ENCODE data around the gene LLPH. TPM values are rescaled to one million over a fixed set of nuclear protein-coding genes. Genes with fewer than 3 reads are reported as not detected.
A peak's percentile ranks its signal among the peaks of the same experiment; 100 is the strongest.

The LLPH gene
- total RNA-seq, 1 donor from 2014 or later, result 3.9 TPM

DNA sequence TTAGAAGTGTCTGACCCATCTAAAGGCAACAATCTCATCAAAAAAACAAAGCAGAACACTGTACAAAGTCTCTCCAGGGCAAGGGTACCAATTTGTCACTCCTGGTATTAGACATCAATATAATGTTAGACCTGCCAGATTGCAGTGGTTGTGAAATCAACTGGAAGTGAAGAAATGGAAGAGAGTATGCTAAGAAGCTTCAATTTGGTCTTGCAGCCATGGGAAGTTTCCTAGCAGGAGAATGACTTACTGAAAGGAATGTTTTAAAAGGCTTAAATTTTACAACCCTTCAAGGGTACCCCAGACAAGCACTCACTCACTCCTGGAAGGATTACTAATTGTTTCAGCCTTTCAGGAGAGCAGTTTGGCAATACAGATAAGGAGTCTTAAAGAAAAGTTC lies 18.9 kb downstream of the LLPH start:
- intact Hi-C loops (cut with DNase I), result no loop called here
- no peak for DNase-seq (ENCODE audit: extremely low spot score in 2 of 2)
- Histone ChIP-seq H3K9me3 (no peaks in the 10 kb centered on the region), H3K36me3 (no peaks in the 10 kb centered on the region), H3K27ac (no peak overlapping the region), H3K27me3 (no peaks in the 10 kb centered on the region), H3K4me3 (no peak overlapping the region), H3K4me1 (no peaks in the 10 kb centered on the region)
- TF ChIP-seq POLR2A (IDR thresholded peaks at IDR 0.05) (no peak), POLR2AphosphoS5 (IDR thresholded peaks at IDR 0.05; ENCODE audit: insufficient read depth in 1 of 2, low read depth in 1 of 2) (no peak)
- TF ChIP-seq, protein P1, sequence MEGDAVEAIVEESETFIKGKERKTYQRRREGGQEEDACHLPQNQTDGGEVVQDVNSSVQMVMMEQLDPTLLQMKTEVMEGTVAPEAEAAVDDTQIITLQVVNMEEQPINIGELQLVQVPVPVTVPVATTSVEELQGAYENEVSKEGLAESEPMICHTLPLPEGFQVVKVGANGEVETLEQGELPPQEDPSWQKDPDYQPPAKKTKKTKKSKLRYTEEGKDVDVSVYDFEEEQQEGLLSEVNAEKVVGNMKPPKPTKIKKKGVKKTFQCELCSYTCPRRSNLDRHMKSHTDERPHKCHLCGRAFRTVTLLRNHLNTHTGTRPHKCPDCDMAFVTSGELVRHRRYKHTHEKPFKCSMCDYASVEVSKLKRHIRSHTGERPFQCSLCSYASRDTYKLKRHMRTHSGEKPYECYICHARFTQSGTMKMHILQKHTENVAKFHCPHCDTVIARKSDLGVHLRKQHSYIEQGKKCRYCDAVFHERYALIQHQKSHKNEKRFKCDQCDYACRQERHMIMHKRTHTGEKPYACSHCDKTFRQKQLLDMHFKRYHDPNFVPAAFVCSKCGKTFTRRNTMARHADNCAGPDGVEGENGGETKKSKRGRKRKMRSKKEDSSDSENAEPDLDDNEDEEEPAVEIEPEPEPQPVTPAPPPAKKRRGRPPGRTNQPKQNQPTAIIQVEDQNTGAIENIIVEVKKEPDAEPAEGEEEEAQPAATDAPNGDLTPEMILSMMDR (IDR thresholded peaks at IDR 0.05), result no peak

DNA sequence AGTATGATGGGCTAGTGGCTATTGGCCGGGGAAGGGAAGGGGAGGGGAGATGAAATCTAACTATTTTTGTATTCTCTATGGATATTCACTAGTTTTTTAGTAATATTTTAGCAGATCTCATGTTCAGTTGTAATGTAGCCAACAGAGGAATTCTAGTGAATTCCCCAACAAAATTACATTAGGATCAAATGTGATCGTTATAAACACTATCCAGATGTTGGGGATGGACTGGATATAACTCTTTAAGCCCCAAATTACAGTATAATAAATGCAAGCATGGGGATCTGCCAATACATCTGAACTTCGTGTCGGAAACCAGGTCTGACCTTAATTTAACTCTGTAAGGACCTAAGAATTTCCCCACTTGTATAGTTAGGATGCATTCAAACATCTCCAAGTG lies 21.5 kb downstream of the LLPH start:
- intact Hi-C loops (cut with DNase I), result loop anchor here (10.0 kb wide), 1 partner anchor 1224 kb away; no protein-coding TSS in a partner anchor
- TF ChIP-seq, protein P1 (IDR thresholded peaks at IDR 0.05), result no peak
- TF ChIP-seq POLR2A (IDR thresholded peaks at IDR 0.05), result no peak
- TF ChIP-seq POLR2AphosphoS5 (IDR thresholded peaks at IDR 0.05; ENCODE audit: insufficient read depth in 1 of 2, low read depth in 1 of 2), result no peak
- no peak for DNase-seq (ENCODE audit: extremely low spot score in 2 of 2)
- H3K36me3 ChIP-seq, result no peaks in the 10 kb centered on the region
- H3K27ac ChIP-seq, result no peak overlapping the region
- no peaks in the 10 kb centered on the region for H3K27me3 ChIP-seq
- H3K4me1 ChIP-seq, result no peaks in the 10 kb centered on the region
- H3K9me3 ChIP-seq, result no peaks in the 10 kb centered on the region
- no peak overlapping the region for H3K4me3 ChIP-seq

DNA sequence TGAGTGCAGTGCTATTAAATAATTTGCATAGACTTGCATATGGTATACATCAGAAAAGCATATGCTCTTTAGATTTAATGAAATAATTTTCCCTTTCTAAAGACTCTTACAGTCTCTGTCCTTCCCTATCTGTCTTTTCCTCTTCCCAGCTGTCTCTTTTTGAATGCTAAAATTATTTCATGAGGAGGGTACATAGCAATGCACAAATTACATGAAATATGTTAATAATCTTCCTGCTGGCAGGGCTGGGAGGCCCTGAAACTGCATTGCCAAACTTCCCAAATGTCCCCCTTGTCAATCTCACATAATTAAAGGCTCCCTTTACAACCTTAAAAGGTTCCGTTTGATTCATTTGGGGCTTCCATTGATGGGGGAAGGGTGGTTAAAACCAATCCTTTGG lies 22.2 kb downstream of the LLPH start:
- Histone ChIP-seq H3K4me1 (no peaks in the 10 kb centered on the region), H3K9me3 (no peaks in the 10 kb centered on the region), H3K4me3 (no peak overlapping the region), H3K27ac (no peak overlapping the region), H3K27me3 (no peaks in the 10 kb centered on the region), H3K36me3 (no peaks in the 10 kb centered on the region)
- intact Hi-C loops (cut with DNase I), result loop anchor here (10.0 kb wide), 1 partner anchor 1224 kb away; no protein-coding TSS in a partner anchor
- no peak for DNase-seq (ENCODE audit: extremely low spot score in 2 of 2)
- TF ChIP-seq POLR2A (IDR thresholded peaks at IDR 0.05) (no peak), POLR2AphosphoS5 (IDR thresholded peaks at IDR 0.05; ENCODE audit: insufficient read depth in 1 of 2, low read depth in 1 of 2) (no peak)
- TF ChIP-seq, protein P1 (IDR thresholded peaks at IDR 0.05), result no peak

DNA sequence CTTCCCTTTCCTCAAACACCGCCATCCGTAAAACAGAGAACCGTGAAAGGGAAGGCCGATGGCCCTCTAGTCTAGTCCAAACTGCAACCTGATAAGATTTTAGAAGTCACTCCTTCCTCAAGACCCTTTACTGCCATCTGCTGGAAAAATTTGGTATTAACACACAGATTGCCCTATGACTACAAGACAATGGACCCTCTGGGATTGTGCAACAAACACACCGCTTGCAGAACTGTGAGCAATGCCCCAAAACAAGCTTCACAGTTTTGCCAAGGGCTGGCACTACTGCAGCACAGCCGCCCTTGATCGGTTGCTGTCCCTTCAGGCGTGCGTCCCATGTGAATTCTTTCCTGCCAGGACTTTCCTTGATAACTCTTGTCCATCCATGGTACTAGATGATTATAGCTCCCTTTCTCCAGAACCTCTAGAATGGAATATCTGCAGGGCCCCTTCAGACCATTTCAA lies 23.1 kb downstream of the LLPH start:
- intact Hi-C loops (cut with DNase I), result loop anchor here (10.0 kb wide), 1 partner anchor 1223 kb away; no protein-coding TSS in a partner anchor
- no peak for DNase-seq (ENCODE audit: extremely low spot score in 2 of 2)

More for the DNA sequence above, 23.1 kb downstream of the LLPH start:
- no peaks in the 10 kb centered on the region for H3K27me3 ChIP-seq
- TF ChIP-seq, protein P1 (IDR thresholded peaks at IDR 0.05), result peak; percentile 50 to 79 (median 75)
- no peak for TF ChIP-seq POLR2A (IDR thresholded peaks at IDR 0.05)
- no peak for TF ChIP-seq POLR2AphosphoS5 (IDR thresholded peaks at IDR 0.05; ENCODE audit: insufficient read depth in 1 of 2, low read depth in 1 of 2)
- H3K36me3 ChIP-seq, result no peaks in the 10 kb centered on the region
- H3K4me3 ChIP-seq, result no peak overlapping the region
- no peaks in the 10 kb centered on the region for H3K4me1 ChIP-seq
- H3K27ac ChIP-seq, result no peak overlapping the region
- H3K9me3 ChIP-seq, result no peaks in the 10 kb centered on the region

All from vagina (tissue), 2 donors.